Fibroblast of the aortic adventitia (primary cell): ENCODE measurements around the gene EYS. TPM values are rescaled to one million over a fixed set of nuclear protein-coding genes. Genes with fewer than 3 reads are reported as not detected.

Experiments used
- DNase-seq: peaks from one replicate; pipeline ENCODE4 v3.0.0-alpha.2; 2010; ENCODE audit warnings: low read depth
- H3K4me3 ChIP-seq: 2 replicates; pipeline ENCODE4 v1.5.1; 2011; ENCODE audit warnings: low read depth, mild to moderate bottlenecking, control low read depth, low read length, moderate library complexity
- total RNA-seq: library from RNA; depleted of rRNA; stranded (reverse); fragments of >200 nt; gene quantifications from 2 replicates; pipeline ENCODE4 v1.2.3, GENCODE V29; 2012; ENCODE audit warnings: low replicate concordance
- TF ChIP-seq, protein P1 (sequence below): IDR thresholded peaks from 2 replicates; pipeline ENCODE4 v1.5.1; 2011; ENCODE audit warnings: mild to moderate bottlenecking, low read length, control low read depth, inconsistent platforms; ENCODE audit not compliant: insufficient read depth

Gene EYS
- total RNA-seq, 1 donor, result 0.09 TPM

DNA sequence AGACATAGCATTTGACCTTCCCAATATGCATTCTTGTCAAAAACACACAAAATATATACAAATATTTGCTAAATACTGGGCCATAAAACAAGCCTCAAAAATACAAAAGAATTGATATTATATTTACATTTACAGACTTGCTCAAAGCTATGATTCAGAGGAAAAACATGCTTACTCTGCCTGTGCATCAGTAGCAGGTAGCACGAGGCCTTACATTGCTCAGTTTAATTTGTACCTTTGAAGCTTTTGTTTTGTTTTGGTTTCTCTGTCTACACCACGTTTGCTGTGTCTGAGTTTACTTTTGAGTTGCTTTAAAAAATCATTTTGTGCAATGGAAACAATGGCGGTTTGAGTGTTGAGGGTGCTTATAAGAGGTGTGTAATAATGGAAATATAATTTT lies 1972.1 kb downstream of the EYS start:
- no peak overlapping the region for H3K4me3 ChIP-seq
- no peak for DNase-seq
- TF ChIP-seq, protein P1, sequence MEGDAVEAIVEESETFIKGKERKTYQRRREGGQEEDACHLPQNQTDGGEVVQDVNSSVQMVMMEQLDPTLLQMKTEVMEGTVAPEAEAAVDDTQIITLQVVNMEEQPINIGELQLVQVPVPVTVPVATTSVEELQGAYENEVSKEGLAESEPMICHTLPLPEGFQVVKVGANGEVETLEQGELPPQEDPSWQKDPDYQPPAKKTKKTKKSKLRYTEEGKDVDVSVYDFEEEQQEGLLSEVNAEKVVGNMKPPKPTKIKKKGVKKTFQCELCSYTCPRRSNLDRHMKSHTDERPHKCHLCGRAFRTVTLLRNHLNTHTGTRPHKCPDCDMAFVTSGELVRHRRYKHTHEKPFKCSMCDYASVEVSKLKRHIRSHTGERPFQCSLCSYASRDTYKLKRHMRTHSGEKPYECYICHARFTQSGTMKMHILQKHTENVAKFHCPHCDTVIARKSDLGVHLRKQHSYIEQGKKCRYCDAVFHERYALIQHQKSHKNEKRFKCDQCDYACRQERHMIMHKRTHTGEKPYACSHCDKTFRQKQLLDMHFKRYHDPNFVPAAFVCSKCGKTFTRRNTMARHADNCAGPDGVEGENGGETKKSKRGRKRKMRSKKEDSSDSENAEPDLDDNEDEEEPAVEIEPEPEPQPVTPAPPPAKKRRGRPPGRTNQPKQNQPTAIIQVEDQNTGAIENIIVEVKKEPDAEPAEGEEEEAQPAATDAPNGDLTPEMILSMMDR, result no peak

DNA sequence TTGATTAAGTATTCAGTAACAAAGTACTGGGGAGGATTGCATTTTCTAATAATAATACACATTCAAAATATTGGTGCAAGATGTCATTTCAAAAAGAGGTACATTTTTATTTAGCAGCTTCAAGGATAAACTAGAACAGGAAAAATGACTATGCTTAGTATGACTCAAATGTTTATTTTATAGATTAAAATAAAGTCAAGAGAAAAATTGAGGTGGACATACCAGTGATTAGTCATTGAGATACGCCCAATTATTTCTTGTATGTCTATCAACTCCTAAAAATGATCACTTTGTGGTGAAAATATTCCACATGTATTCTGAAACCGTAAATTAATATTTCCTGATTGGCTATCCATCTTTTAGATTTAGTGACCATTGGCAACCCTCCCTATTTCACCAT lies 1974.7 kb downstream of the EYS start:
- DNase-seq, result peak; percentile 25
- TF ChIP-seq, protein P1, result no peak
- no peak overlapping the region for H3K4me3 ChIP-seq

DNA sequence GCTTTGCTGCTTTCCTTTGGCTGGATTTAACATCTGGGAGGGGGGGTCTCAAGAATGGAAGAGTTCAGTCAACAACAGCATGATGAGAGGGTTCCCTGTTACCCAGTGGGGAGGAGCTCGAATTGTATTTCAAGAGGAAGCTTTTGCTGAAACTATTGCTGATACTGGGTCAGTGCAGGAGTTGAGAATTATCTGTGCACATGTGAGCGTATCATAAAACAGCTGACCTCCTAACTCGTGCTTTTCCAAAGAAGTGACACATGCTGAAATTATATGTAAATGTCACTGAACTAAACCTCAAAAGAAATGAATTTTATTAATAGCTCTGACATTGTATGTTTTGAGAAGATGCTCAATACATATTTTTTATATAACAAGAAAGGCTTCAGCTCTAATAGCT lies 1975.1 kb downstream of the EYS start:
- peak; percentile 16 for DNase-seq
- no peak overlapping the region for H3K4me3 ChIP-seq
- TF ChIP-seq, protein P1, result no peak

DNA sequence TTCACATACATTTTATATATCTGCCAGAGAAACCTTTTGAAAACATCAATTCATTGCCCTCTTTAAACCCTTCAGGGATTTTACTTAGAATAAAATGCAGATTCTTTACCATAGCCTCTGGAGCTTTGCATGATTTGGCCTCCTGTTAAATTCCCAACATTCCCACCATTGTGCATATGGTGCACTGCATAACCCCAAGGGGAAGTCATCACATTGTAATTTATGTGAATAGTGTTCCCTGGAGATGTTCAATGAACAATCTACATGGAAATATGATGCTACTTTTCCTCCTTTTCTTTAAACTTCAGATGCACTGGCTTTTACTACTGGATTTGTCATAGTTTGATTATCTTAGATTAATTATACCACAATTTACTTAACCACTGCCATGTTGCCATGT lies 1976.7 kb downstream of the EYS start:
- H3K4me3 ChIP-seq, result no peak overlapping the region
- TF ChIP-seq, protein P1, result no peak
- DNase-seq, result no peak

DNA sequence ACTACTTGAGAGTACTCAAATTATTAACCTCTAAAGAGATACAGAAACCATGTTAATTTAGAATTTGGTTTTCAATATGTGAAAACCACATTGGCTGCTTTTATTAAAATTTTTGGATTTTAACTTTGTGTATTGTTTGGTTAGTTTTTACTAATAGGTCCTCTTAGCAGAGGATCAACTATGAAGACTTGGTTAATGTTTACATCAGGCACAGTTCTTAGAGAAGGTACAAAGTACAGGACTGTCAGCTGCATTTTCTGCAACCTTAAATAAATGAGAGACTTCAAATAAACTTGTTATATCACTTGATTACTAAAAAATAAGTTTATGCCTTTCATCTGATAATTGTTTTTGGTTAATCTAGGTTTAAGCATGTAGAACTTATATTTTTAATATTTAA lies 1982.3 kb downstream of the EYS start:
- no peak overlapping the region for H3K4me3 ChIP-seq
- DNase-seq, result no peak
- TF ChIP-seq, protein P1, result no peak

DNA sequence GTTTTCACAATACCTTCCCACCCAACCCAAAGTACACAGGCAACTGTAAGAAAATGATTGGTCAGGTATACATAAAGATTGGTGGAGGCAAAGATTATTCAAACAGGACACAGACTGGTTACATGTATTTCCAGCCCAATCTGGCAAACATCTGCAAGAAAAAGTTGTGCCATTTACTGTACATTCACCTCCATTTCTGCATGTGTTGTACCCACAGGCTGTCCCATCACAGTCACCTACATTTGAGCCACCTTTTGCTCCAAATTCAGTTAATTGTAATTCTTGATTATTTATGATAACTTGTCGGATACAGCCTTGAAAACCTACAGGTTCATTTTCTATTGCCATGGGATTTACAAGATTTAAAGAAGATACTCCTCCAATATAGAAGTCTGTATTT lies 1985.8 kb downstream of the EYS start:
- DNase-seq, result no peak
- no peak overlapping the region for H3K4me3 ChIP-seq
- TF ChIP-seq, protein P1, result no peak

DNA sequence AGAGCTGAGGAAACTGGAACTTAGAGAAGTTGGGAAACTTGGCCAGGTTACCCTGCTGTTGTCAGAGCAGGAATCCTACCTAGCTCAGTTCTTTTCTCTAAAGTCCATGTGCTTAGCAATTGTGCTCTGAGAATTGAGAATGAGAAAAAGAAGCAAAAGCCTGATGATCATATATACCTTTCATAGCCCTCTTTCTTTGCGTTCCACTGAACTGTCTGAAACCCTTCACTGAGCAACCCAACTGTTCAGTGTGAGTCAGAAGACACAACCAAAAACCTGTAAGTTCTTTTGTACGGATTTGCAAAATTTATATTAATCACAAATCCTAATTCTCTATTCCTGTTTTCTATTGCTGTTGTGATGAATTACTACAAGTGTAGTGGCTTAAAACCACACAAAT lies 1990.9 kb downstream of the EYS start:
- TF ChIP-seq, protein P1, result no peak
- DNase-seq, result no peak
- H3K4me3 ChIP-seq, result no peak overlapping the region
